Coronary artery (tissue), 2 donors: Measurements from ENCODE around the gene DYNC2LI1.

Experiments used
- DNase-seq: peaks from one replicate; pipeline ENCODE4 v3.0.0-alpha.2; 2017; ENCODE audit warnings: low spot score
- H3K27ac ChIP-seq, 2 donors: fragments of 200-600 bp; sonication (generic); one replicate each; pipeline ENCODE4 v1.5.1; 2016 to 2019
- H3K4me3 ChIP-seq: fragments of 200-600 bp; sonication (generic); 2 replicates; pipeline ENCODE4 v1.5.1; 2016; ENCODE audit warnings: mild to moderate bottlenecking, moderate library complexity
- TF ChIP-seq, protein P1 (sequence below): fragments of 200-600 bp; sonication (generic); IDR thresholded peaks from one replicate; pipeline ENCODE4 v1.5.1; 2019; ENCODE audit warnings: antibody characterized with exemption

Gene DYNC2LI1

DNA sequence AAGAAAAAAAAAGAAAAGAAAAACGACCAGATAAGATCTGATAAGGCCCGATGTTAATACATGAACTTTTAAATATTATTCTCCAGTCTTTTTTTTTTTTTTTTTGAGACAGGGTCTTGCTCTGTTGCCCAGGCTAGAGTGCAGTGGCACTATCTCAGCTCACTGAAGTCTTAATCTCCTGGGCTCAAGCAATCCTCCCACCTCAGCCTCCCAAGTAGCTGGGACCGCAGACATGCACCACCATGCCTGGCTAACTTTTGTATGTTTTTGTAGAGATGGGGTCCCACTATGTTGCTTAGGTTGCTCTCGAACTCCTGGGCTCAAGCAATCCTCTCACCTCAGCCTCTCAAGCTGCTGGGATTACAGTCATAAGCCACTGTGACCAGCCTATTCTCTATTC is 63.2 kb downstream of the DYNC2LI1 start:
- no peak for DNase-seq
- Histone ChIP-seq H3K27ac (no peak overlapping the region), H3K4me3 (no peak overlapping the region)
- TF ChIP-seq, protein P1, sequence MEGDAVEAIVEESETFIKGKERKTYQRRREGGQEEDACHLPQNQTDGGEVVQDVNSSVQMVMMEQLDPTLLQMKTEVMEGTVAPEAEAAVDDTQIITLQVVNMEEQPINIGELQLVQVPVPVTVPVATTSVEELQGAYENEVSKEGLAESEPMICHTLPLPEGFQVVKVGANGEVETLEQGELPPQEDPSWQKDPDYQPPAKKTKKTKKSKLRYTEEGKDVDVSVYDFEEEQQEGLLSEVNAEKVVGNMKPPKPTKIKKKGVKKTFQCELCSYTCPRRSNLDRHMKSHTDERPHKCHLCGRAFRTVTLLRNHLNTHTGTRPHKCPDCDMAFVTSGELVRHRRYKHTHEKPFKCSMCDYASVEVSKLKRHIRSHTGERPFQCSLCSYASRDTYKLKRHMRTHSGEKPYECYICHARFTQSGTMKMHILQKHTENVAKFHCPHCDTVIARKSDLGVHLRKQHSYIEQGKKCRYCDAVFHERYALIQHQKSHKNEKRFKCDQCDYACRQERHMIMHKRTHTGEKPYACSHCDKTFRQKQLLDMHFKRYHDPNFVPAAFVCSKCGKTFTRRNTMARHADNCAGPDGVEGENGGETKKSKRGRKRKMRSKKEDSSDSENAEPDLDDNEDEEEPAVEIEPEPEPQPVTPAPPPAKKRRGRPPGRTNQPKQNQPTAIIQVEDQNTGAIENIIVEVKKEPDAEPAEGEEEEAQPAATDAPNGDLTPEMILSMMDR: no peak

DNA sequence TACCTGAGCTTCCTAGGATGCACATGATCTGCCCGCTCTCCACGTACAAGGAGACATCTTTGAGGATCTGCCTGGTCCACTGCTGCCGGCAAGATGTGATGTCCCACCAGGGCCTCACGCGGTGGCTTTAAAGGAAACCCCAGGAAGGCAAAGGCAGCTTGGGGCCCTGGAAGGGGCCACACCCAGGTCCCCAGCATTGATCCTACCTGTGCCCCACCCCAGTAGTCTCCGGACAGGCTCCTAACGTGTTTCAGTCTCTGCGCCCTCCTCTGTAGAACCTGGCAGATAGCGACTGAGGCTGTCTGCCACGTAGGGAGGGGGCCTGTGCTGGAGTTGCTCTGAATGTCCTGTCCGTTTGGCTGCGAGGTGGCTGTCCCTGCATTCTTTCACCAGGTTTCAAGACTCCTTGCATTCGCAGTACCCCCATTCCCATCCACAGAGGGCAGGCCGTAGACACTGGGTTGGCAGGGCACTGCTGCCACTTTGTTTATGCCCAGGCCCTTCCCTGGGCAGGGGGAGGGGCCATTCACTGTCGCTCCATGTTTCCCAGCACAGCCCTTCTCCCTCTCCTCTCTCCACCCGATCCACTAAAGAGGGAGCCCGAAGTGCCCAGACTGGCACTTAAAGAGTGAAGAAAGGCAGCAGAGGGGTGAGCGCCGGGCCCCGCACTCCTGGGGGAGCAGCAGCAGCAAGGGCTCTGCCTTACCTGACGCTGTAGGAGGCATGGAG is 64.2 kb downstream of the DYNC2LI1 start:
- TF ChIP-seq, protein P1: no peak
- H3K27ac ChIP-seq: no peak overlapping the region

DNA sequence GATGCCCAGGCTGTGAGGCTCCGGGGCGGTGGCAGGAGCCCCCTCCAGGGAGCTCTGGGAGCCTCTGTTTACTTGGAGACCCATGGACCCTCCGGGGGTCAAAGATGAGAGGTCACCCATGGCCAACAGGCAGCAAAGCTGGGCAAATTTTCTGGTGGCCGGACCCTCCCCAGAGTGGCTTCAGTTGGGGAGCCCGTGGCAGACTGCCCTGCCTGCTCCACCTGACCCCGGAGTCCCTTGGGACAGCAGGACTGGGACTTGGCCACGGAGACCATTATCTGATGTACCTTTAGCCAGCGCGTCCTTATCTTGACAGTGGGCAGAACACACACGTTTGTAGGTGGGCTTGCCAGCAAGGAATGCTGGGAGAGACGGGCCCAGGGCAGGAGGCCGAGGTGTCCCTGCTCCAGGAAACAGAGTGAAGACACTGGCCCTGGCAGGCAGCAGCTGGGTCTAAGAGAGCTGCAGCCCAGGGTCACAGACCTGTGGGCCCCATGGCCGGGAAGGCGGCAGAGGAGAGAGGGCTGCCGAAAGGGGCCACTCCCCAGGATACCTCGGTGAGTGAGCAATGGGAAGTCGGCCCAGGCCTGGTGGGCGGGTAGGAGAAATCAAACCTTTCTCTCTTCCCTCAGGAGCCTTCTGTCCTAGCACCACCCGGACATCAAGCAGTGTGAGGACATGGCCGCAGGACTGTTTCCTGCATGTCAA is 64.9 kb downstream of the DYNC2LI1 start, which contains the start of the genes ABCG5 and ABCG8:
Gene ABCG5, minus strand, starts transcription at position 280 of the 708 bp plus-strand sequence. Its CDS starts 160 bp downstream, at position 120.
Gene ABCG8, plus strand, starts transcription at position 412 of the 708 bp plus-strand sequence. Its CDS starts 83 bp downstream, at position 495.
- DNase-seq: no peak
- Histone ChIP-seq H3K4me3 (no peak within 1 kb of the TSS), H3K27ac (no peak within 1 kb of the TSS)
- TF ChIP-seq, protein P1: no peak

More for the DNA sequence above, 64.2 kb downstream of the DYNC2LI1 start:
- no peak for DNase-seq
- no peak overlapping the region for H3K4me3 ChIP-seq

DNA sequence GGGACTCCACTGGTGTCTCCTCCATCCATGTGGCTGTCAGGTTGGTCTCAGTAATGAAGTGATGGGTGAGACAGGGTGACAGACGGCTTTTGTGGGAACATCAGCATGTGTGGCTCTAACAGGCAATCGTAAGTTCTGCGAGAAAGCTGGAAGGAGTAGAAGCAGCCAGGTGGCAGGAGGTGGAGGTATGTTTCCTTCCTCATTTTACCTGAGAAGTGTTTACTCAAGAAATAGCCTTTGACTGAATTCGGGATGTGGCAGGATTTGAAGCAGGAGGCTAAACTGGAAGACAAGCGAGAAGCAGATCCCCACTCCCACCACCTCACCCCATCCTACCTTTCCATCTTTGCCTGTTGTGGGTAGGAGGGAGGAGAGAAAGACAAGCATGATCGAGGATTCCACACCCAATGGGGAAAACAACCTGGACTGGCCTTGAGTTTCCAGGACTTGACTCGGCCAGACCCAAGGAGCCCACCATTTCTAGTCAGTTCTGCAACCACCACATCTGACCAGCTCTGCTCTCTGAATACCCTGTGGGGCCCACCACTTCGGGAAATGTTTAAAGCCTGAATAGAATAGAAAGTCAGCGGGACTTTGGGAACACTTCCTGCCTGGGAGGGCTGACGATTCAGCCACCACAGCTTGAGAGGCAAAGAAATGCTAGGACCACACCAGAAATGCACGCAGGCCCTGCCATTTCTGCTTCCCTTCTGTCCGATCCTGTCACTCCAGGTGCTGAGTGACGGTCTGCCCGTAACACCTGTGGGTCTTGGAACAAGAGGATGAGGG is 66.1 kb downstream of the DYNC2LI1 start:
- H3K27ac ChIP-seq: no peak overlapping the region
- no peak overlapping the region for H3K4me3 ChIP-seq
- DNase-seq: no peak
- TF ChIP-seq, protein P1: no peak

DNA sequence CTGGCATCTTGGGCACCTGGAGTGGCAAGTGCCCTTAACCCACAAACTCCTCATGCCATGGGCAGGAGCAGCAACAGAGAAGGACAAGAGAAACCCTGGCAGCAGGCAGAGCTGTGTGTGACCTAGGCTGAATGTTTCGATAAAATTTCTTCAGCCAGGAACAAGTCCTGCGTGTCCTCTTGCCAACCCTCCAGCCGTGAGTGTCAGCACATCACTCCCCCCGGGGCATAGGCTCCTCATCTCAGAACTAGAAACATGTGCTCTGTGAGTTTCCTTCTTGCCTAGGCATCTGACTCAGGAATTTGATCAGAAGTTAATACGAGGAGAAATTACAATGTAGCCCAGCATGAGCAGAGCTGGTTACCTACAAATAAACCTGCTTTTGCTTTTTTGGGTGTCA is 67.1 kb downstream of the DYNC2LI1 start:
- H3K4me3 ChIP-seq: no peak overlapping the region
- TF ChIP-seq, protein P1: no peak
- no peak for DNase-seq
- no peak overlapping the region for H3K27ac ChIP-seq

DNA sequence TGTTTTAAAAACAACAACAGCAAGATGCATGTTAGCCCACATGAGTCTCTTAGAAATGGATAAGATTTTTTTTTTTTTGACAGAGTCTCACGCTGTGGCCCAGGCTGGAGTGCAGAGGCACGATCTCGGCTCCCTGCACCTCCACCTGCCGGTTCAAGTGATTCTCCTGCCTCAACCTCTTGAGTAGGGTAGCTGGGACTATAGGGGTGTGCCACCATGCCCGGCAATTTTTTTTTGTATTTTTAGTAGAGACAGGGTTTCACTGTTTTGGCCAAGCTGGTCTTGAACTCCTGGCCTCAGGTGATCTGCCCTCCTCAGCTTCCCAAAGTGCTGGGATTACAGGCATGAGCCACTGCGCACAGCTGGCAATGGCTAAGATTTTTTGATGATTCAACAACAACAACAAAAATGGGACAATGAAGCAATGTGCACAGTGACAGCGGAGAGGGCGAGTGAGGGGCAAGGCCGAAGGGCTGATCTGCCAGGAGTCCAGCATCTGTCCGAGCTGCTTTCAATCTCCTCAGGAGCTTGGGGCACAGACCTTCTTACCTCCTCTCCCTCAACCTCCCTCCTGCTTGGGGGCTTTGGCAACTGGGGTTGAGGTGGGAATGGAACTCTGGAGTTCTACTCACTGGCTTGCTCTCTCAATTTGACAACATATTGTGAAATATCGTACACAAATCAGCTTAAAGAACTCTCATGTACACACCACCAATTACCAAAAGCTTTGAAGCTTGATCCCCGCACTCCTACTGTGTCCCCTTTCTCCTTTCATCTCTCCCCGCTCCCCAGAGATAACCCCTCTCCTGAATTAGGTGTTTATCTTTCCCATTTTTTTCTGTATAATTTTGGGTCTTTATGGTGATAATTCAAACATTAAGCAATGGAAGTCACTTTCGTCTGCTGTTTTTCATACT is 68.4 kb downstream of the DYNC2LI1 start:
- H3K27ac ChIP-seq: no peak overlapping the region
- TF ChIP-seq, protein P1: no peak
- H3K4me3 ChIP-seq: no peak overlapping the region
- no peak for DNase-seq
